SU-DHL-6 (cell line): ENCODE results near the gene ME3.

ENCODE experiments used
- H2AFZ ChIP-seq: fragments of 200-600 bp; sonication (generic); 2 replicates; pipeline ENCODE4 v1.6.1; 2014; ENCODE audit warnings: low read depth, mild to moderate bottlenecking, moderate library complexity, mixed read lengths, antibody characterized with exemption, low read length; ENCODE audit not compliant: severe bottlenecking
- H3F3A ChIP-seq: fragments of 200-600 bp; shearing (Covaris generic); 2 replicates; pipeline ENCODE4 v1.6.0; 2016; ENCODE audit warnings: antibody characterized with exemption, mild to moderate bottlenecking; ENCODE audit not compliant: insufficient read depth
- H3K27ac ChIP-seq: fragments of 200-600 bp; sonication (generic); 2 replicates; pipeline ENCODE4 v1.5.1; 2016; ENCODE audit warnings: low read depth, mild to moderate bottlenecking, low read length, moderate library complexity, mixed read lengths
- H3K27me3 ChIP-seq: fragments of 200-600 bp; sonication (generic), shearing (Covaris generic); 2 replicates; pipeline ENCODE4 v1.6.0; 2014; ENCODE audit warnings: mild to moderate bottlenecking, low read length
- H3K36me3 ChIP-seq: fragments of 200-600 bp; sonication (generic); 2 replicates; pipeline ENCODE4 v1.6.1; 2014; ENCODE audit warnings: mild to moderate bottlenecking, low read length, mixed read lengths
- H3K4me2 ChIP-seq: fragments of 300-600, 200-600 bp; shearing (Covaris generic), sonication (generic); 2 replicates; pipeline ENCODE4 v1.6.0; 2014; ENCODE audit warnings: low read length, low read depth, mild to moderate bottlenecking; ENCODE audit not compliant: poor library complexity, severe bottlenecking
- H3K4me3 ChIP-seq: fragments of 200-600 bp; sonication (generic); 2 replicates; pipeline ENCODE4 v1.5.1; 2014; ENCODE audit warnings: antibody characterized with exemption, low read length, mild to moderate bottlenecking, mixed read lengths; ENCODE audit not compliant: insufficient read depth, poor library complexity, severe bottlenecking
- H3K79me2 ChIP-seq: fragments of 200-600 bp; sonication (generic); 2 replicates; pipeline ENCODE4 v1.6.1; 2014; ENCODE audit warnings: mild to moderate bottlenecking, low read length, moderate library complexity; ENCODE audit not compliant: insufficient read depth
- H3K9ac ChIP-seq: fragments of 200-600 bp; sonication (generic); 2 replicates; pipeline ENCODE4 v1.7.0; 2014; ENCODE audit warnings: mild to moderate bottlenecking, low read length
- H3K9me2 ChIP-seq: fragments of 200-600 bp; sonication (generic); replicated peaks from 2 replicates; pipeline ENCODE4 v1.6.1; 2014; ENCODE audit warnings: low read length; ENCODE audit not compliant: insufficient read depth
- H3K9me3 ChIP-seq: fragments of 200-600 bp; sonication (generic); 2 replicates; pipeline ENCODE4 v1.6.1; 2014; ENCODE audit warnings: low read length, mixed read lengths; ENCODE audit not compliant: insufficient read depth
- H4K20me1 ChIP-seq: fragments of 200-600 bp; sonication (generic); 2 replicates; pipeline ENCODE4 v1.6.1; 2014; ENCODE audit warnings: low read depth, mild to moderate bottlenecking, antibody characterized with exemption, low read length, moderate library complexity, mixed read lengths
- CTCF ChIP-seq: fragments of 200-600 bp; sonication (generic); IDR thresholded peaks from one replicate; pipeline ENCODE4 v1.5.1; 2017; ENCODE audit warnings: antibody characterized with exemption, mild to moderate bottlenecking, low read length, moderate library complexity; ENCODE audit not compliant: insufficient read depth, poor library complexity, severe bottlenecking
- EZH2phosphoT487 ChIP-seq: fragments of 200-600 bp; sonication (generic), shearing (Covaris generic); conservative IDR thresholded peaks from 2 replicates; pipeline ENCODE4 v1.6.1; 2018; ENCODE audit warnings: mild to moderate bottlenecking, antibody characterized with exemption, low read length, moderate library complexity, mixed read lengths

Gene ME3

GRCh38 chr11:86446924-86447285 is 225.5 kb downstream of the ME3 start:
- Histone ChIP-seq H2AFZ (no peak overlapping the region), H3F3A (no peaks in the 10 kb centered on the region), H3K36me3 (no peaks in the 10 kb centered on the region), H3K4me2 (no peak overlapping the region), H4K20me1 (no peaks in the 10 kb centered on the region), H3K9me3 (no peaks in the 10 kb centered on the region), H3K9me2 (no peaks in the 10 kb centered on the region), H3K79me2 (no peaks in the 10 kb centered on the region), H3K9ac (no peak overlapping the region), H3K27me3 (no peaks in the 10 kb centered on the region), H3K27ac (no peak overlapping the region), H3K4me3 (no peak overlapping the region)
- TF ChIP-seq CTCF (no peak), EZH2phosphoT487 (no peak)

GRCh38 chr11:86446163-86446923 is 226.1 kb downstream of the ME3 start:
- Histone ChIP-seq H3K79me2 (no peaks in the 10 kb centered on the region), H4K20me1 (no peaks in the 10 kb centered on the region), H3K9ac (no peak overlapping the region), H3K27ac (no peak overlapping the region), H3K36me3 (no peaks in the 10 kb centered on the region), H3K4me2 (no peak overlapping the region), H3K27me3 (no peaks in the 10 kb centered on the region), H3K9me3 (no peaks in the 10 kb centered on the region), H3F3A (no peaks in the 10 kb centered on the region), H3K9me2 (no peaks in the 10 kb centered on the region), H2AFZ (no peak overlapping the region), H3K4me3 (no peak overlapping the region)
- TF ChIP-seq EZH2phosphoT487 (no peak), CTCF (no peak)

GRCh38 chr11:86444981-86445380 is 227.4 kb downstream of the ME3 start:
- Histone ChIP-seq H3K9me3 (no peaks in the 10 kb centered on the region), H3K9ac (no peak overlapping the region), H3K27ac (no peak overlapping the region), H4K20me1 (no peaks in the 10 kb centered on the region), H3K4me3 (no peak overlapping the region), H3K36me3 (no peaks in the 10 kb centered on the region), H3K9me2 (no peaks in the 10 kb centered on the region), H3K27me3 (no peaks in the 10 kb centered on the region), H3K4me2 (no peak overlapping the region), H2AFZ (no peak overlapping the region), H3K79me2 (no peaks in the 10 kb centered on the region), H3F3A (no peaks in the 10 kb centered on the region)
- TF ChIP-seq CTCF: no peak
- no peak for TF ChIP-seq EZH2phosphoT487
